ENCODE results near the gene MRPL34. TPM values are rescaled to one million over a fixed set of nuclear protein-coding genes. Genes with fewer than 3 reads are reported as not detected.

Gene MRPL34
- total and polyA plus RNA-seq, 2 experiments from 2014 or later, result 61.1 to 131 TPM

GRCh38 chr19:17332677-17333581 lies 27.3 kb downstream of the MRPL34 start:
- peaks cover 11% of the 10 kb centered on the region for H3K79me2 ChIP-seq
- no peak overlapping the region for H2AFZ ChIP-seq
- no peak overlapping the region for H3K4me3 ChIP-seq
- no peaks in the 10 kb centered on the region for H3K9me2 ChIP-seq (replicated peaks; ENCODE audit: insufficient read depth)
- H3K27ac ChIP-seq, result no peak overlapping the region
- H3K9me3 ChIP-seq (ENCODE audit: low read depth), result no peaks in the 10 kb centered on the region
- WGBS (ENCODE audit: low lambda C conversion rate, missing lambda C conversion rate), result 96% methylated on average over 44 of the region's 45 CpGs
- H3K36me3 ChIP-seq (replicated peaks; ENCODE audit: insufficient read depth, low read depth), result no peaks in the 10 kb centered on the region
- no peaks in the 10 kb centered on the region for H3K27me3 ChIP-seq
- H4K20me1 ChIP-seq (ENCODE audit: insufficient read depth, poor library complexity, severe bottlenecking), result no peaks in the 10 kb centered on the region
- no peak overlapping the region for H3K4me2 ChIP-seq
- DNase-seq (ENCODE audit: low spot score), result peak; percentile 47
- TF ChIP-seq EZH2 (IDR thresholded peaks at IDR 0.05; ENCODE audit: borderline replicate concordance) (no peak), EZH2phosphoT487 (IDR thresholded peaks at IDR 0.05; ENCODE audit: low read depth, severe bottlenecking, unreplicated experiment) (no peak), CTCF (IDR thresholded peaks at IDR 0.05; ENCODE audit: poor library complexity) (no peak)
- H3K4me1 ChIP-seq (ENCODE audit: insufficient read depth), result peaks cover 25% of the 10 kb centered on the region

GRCh38 chr19:17333611-17334413 lies 28.1 kb downstream of the MRPL34 start:
- peak overlapping the region; percentile 45 for H3K27ac ChIP-seq
- peaks cover 23% of the 10 kb centered on the region for H3K4me1 ChIP-seq (ENCODE audit: insufficient read depth)
- peak overlapping the region; percentile 90 for H3K4me2 ChIP-seq
- H2AFZ ChIP-seq, result peak overlapping the region; percentile 88
- no peaks in the 10 kb centered on the region for H3K36me3 ChIP-seq (replicated peaks; ENCODE audit: insufficient read depth, low read depth)
- H3K79me2 ChIP-seq, result peaks cover 17% of the 10 kb centered on the region
- DNase-seq (ENCODE audit: low spot score), result peak; percentile 54
- no peaks in the 10 kb centered on the region for H4K20me1 ChIP-seq (ENCODE audit: insufficient read depth, poor library complexity, severe bottlenecking)
- no peaks in the 10 kb centered on the region for H3K9me2 ChIP-seq (replicated peaks; ENCODE audit: insufficient read depth)
- TF ChIP-seq EZH2 (IDR thresholded peaks at IDR 0.05; ENCODE audit: borderline replicate concordance) (no peak), EZH2phosphoT487 (IDR thresholded peaks at IDR 0.05; ENCODE audit: low read depth, severe bottlenecking, unreplicated experiment) (no peak), CTCF (IDR thresholded peaks at IDR 0.05; ENCODE audit: poor library complexity) (no peak)
- peak overlapping the region; percentile 90 for H3K4me3 ChIP-seq
- no peaks in the 10 kb centered on the region for H3K9me3 ChIP-seq (ENCODE audit: low read depth)
- H3K27me3 ChIP-seq, result no peaks in the 10 kb centered on the region
- WGBS (ENCODE audit: low lambda C conversion rate, missing lambda C conversion rate), result 24% methylated on average over 41 of the region's 52 CpGs

- H3K27me3 ChIP-seq, result no peaks in the 10 kb centered on the region
- peaks cover 16% of the 10 kb centered on the region for H3K4me1 ChIP-seq (ENCODE audit: insufficient read depth)
- no peaks in the 10 kb centered on the region for H3K9me3 ChIP-seq (ENCODE audit: low read depth)
- peak; percentile 97 for DNase-seq (ENCODE audit: low spot score)
- no peak for TF ChIP-seq EZH2phosphoT487 (IDR thresholded peaks at IDR 0.05; ENCODE audit: low read depth, severe bottlenecking, unreplicated experiment)
- H3K4me2 ChIP-seq, result peak within 1 kb of the TSS; percentile 90
- H3K4me3 ChIP-seq, result peak within 1 kb of the TSS; percentile 90
- H4K20me1 ChIP-seq (ENCODE audit: insufficient read depth, poor library complexity, severe bottlenecking), result no peaks in the 10 kb centered on the region
- no peaks in the 10 kb centered on the region for H3K36me3 ChIP-seq (replicated peaks; ENCODE audit: insufficient read depth, low read depth)
- H3K27ac ChIP-seq, result peak within 1 kb of the TSS; percentile 45
- peak within 1 kb of the TSS; percentile 88 for H2AFZ ChIP-seq
- no peaks in the 10 kb centered on the region for H3K9me2 ChIP-seq (replicated peaks; ENCODE audit: insufficient read depth)
- WGBS (ENCODE audit: low lambda C conversion rate, missing lambda C conversion rate), result 5% methylated on average over 80 of the region's 86 CpGs
- peaks cover 17% of the 10 kb centered on the region for H3K79me2 ChIP-seq
Observed at GRCh38 chr19:17334414-17335409, 29.0 kb downstream of the MRPL34 start, which contains the start of gene ANO8. Gene ANO8, minus strand, starts transcription at chr19:17334855. Its CDS starts 185 bp downstream, at chr19:17334670.
